T-helper 1 cell (primary cell): ENCODE measurements around the gene LAMA2.

Source experiments
- DNase-seq, 5 donors: peaks; one replicate each; pipeline ENCODE4 v3.0.0-alpha.2; 2012 to 2020

Gene LAMA2

DNA sequence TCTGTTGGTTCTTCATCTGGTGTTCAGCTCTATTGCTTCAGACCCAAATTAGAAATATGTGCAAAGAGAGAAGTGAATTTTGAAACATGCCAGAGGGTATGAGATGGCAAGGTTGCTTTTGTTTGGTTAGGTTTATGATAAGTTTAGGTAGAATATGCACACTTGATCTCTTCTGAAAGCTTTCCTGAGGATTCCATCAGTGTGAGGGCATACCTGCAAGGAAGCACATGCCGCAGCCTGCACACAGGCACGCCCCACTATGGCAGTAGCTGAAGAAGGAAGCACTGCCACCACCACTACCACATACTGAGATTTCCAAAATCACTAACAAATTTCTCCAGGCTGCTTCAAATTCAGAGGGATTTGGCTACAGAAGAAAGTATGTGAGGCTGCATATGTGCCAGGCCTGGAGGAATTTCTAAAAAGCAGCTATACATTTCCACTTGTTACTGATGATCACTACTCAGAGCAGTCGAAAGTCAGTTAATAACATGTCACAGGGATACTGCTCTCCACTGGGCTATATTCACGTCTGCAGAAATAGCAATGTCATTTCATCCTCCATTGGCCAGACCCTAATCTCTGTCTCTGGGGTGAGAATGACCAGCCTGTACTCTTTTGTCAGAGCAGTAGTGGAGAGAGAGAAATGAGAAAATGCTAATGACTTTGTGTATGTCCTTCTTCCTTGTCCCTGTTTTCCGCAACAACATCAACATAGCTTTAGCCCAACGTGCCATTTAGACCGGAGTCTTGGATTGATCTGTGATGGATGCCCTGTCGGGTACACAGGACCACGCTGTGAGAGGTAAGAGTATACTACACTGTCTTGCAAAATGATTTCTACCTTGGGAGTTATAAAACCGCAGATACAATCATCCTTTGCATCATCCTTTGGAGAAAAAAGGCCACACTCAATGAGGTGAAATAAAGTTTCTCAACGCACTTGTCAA is 396.7 kb downstream of the LAMA2 start:
- DNase-seq: no peak

DNA sequence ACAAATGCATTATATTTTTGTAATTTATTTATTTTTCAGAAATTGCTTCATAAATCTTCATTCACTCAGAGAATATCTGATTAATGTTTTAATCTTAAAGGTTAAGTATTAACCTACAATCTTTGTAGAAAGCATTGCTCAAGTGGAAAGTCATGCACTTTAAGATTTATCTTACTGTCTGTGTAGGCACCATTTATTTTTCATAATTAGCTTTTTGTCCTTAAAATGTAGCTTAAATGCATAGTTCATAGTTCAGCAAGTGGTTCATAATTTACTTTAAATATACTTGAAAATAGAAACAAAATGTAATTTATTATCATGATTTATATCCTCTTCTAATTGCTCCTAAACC is 397.3 kb downstream of the LAMA2 start:
- DNase-seq: no peak

DNA sequence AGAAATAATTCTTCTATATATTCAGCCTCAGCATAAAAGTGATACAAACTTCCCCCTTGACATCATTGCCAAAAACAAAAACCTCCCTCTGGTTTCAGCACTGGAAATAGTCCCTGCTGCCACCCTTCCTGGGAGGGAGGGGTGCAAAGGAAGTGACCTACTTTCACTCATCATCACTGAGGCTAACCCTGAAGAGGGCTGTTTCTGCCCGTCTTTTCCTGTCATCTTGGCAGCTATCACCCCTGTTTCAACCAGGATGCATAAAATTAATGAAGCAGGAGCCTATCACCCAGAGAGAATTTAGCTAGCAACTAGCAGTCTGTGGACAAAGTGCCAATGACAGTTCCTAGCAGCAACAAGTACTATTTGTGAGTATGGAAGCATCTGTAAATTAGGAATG is 397.8 kb downstream of the LAMA2 start:
- DNase-seq: peak in 4 of 5 donors; percentile 10 to 65 (median 14)

GRCh38 chr6:129281168-129281796 is 398.3 kb downstream of the LAMA2 start:
- DNase-seq: no peak

GRCh38 chr6:129282019-129282418 is 399.1 kb downstream of the LAMA2 start:
- DNase-seq: no peak

DNA sequence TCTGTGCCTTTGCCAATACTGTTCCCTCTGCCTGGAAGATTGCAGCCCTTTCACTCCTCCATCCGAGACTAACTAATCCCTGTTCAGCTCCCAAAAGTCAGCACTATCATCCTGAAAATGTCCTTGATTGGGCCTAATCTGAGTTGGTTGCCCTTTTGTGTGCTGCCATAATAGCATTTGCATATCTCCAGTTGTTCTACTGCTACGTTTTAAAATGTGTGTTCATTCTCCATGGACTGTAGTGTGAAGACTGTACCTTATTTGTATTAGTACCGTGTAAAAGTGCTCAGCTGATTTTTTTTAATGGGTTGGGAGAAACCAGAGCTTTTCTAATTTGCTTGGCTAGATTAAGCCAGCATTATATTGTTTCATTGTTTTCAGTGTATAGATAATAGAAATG is 401.3 kb downstream of the LAMA2 start:
- DNase-seq: no peak

DNA sequence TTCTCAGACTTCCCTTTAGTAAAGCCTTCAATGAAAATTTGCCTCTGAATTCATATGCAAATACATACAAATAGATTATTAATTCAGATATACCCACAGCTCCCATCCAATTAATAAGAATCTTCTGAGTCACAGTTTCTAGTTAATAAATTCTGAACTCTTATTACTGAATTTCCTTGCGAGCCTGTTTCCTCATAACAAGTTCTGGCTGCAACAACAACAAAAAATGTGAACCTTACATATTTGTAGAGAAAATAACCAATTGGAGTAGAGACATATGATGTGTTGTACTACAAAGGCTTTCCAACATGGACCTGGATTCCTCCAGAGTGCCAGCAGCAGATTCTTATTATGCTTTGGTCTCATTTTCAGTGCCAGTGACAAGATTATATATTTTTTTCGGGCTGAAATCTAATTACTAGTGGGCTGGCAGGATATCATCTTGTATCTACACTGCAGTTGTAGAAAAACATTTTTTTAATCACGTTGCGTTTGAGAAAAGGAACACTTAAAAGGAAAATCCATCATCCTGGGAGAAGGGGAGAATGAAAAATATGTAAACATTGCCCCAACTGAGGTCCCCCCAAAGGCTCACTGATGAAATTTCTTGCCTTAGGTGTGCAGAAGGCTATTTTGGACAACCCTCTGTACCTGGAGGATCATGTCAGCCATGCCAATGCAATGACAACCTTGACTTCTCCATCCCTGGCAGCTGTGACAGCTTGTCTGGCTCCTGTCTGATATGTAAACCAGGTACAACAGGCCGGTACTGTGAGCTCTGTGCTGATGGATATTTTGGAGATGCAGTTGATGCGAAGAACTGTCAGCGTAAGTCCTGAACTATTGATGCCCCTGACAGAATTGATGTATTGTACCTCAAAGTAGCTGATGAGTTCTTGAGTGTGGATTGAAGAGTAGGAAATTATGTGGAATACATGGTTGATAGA is 404.6 kb downstream of the LAMA2 start:
- no peak for DNase-seq

GRCh38 chr6:129289442-129289841 is 406.5 kb downstream of the LAMA2 start:
- DNase-seq: no peak

- DNase-seq: no peak
These were observed 409.9 kb downstream of the LAMA2 start for GRCh38 chr6:129292836-129293235.

DNA sequence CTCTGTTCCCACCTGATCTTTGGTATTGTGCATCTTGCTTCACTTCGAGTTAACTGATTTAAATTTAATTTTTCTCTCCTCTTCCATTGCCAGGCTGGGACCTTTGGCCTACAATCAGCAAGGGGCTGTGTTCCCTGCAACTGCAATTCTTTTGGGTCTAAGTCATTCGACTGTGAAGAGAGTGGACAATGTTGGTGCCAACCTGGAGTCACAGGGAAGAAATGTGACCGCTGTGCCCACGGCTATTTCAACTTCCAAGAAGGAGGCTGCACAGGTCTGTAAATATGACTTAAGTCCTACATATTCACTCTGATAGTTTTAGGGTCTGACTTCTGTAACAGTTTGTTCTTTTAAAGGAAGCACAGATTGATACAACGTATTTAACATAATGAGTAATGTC is 414.7 kb downstream of the LAMA2 start:
- no peak for DNase-seq

DNA sequence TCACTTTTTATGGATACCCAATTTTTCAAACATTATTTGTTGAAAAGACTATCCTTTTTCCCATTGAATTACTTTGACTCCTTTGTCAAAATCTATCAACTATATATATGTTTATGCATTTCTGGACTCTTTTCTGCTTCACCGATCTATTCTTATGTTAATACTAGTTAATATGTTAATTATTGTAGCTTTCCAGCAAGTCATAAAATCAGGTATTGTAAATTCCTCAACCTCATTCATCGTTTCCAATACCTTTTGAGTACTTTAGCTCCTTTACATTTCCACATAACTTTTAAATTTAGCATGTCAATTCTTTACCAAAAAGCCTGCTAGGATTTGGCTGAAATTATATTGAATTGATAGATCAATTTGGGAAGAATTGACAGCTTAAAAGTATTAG is 419.7 kb downstream of the LAMA2 start:
- DNase-seq: no peak

DNA sequence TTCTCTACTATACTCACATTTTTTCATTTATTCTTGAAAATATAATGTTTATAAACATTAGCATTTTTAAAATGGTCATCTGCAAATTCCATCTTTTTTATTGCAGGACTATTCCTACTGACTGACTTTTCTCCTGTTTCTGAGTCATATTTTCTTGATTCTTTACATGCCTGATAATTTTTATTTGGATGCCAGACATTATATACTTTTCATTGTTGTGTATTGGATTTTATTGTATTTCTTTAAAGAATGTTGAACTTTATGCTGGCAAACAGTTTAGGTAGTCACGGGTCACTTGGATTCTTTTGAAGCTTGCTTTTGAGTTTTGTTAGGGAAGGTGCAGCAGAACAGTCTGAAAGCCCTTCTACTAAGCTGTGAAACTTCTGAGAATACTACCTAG is 423.9 kb downstream of the LAMA2 start:
- DNase-seq: no peak

- no peak for DNase-seq
These were observed 424.9 kb downstream of the LAMA2 start for GRCh38 chr6:129307845-129308244.

- DNase-seq: no peak
These were observed 426.2 kb downstream of the LAMA2 start for GRCh38 chr6:129309154-129309553.

DNA sequence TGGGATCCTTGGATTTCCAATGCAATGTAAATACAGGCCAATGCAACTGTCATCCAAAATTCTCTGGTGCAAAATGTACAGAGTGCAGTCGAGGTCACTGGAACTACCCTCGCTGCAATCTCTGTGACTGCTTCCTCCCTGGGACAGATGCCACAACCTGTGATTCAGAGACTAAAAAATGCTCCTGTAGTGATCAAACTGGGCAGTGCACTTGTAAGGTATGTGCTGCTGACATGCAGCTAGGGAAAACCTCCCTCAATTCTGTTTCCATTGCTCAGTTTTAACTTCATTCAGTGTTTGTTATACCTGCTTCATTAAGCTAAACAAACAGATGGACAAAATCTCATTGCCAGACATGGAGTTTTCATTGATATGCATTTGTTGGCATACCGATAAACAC is 429.9 kb downstream of the LAMA2 start:
- DNase-seq: no peak

- no peak for DNase-seq
These were observed 431.6 kb downstream of the LAMA2 start for GRCh38 chr6:129314575-129314974.

- no peak for DNase-seq
These were observed 435.2 kb downstream of the LAMA2 start for GRCh38 chr6:129317931-129318820.

GRCh38 chr6:129320892-129321291 is 438.0 kb downstream of the LAMA2 start:
- DNase-seq: no peak

- DNase-seq: no peak
These were observed 438.4 kb downstream of the LAMA2 start for GRCh38 chr6:129321303-129321702.

- no peak for DNase-seq
These were observed 441.4 kb downstream of the LAMA2 start for GRCh38 chr6:129324345-129324744.

DNA sequence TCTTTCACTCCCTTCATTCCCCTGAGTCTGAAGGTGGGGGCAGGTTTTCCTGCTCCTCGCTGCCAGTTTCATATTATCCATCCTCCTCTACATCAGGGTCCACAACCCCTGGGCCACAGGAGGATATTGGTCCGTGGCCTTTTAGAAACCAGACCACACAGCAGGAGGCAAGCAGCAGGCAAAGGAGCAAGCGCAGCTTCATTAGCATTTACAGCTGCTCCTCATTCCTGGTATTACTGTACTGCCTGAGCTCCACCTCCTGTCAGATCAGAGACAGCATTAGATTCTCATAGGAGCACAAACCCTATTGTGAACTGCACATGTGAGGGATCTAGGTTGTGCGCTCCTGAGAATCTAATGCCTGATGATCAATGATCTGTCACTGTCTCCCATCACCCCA is 446.7 kb downstream of the LAMA2 start:
- DNase-seq: no peak
